Brain microvascular endothelial cell (primary cell): ENCODE results near the gene IGSF21.

Source experiments
- DNase-seq: peaks from one replicate; pipeline ENCODE4 v3.0.0-alpha.2; 2020
- H3K27ac ChIP-seq: fragments of 250-450 bp; sonication (Bioruptor Pico); 2 replicates; pipeline ENCODE4 v1.5.1; 2020; ENCODE audit warnings: mild to moderate bottlenecking, moderate library complexity
- H3K27me3 ChIP-seq: fragments of 250-450 bp; sonication (Bioruptor Pico); replicated peaks from 2 replicates; pipeline ENCODE4 v1.5.1; 2020; ENCODE audit warnings: mild to moderate bottlenecking
- H3K36me3 ChIP-seq: fragments of 250-450 bp; sonication (Bioruptor Pico); replicated peaks from 2 replicates; pipeline ENCODE4 v1.5.1; 2020; ENCODE audit warnings: mild to moderate bottlenecking
- H3K4me3 ChIP-seq: 2 replicates; pipeline ENCODE4 v1.5.1; 2011; ENCODE audit warnings: low read depth, mild to moderate bottlenecking, control low read depth, low read length, moderate library complexity
- in situ Hi-C: cut with HindIII; loops from 2 replicates; pipeline ENCODE4 v1.10.0; 2017; ENCODE audit warnings: low sequenced_read_pairs, low pct_ligation_motif_present
- TF ChIP-seq, protein P1 (sequence below): IDR thresholded peaks from 2 replicates; pipeline ENCODE4 v1.5.1; 2011; ENCODE audit warnings: low read depth, mild to moderate bottlenecking, moderate library complexity, low read length, control low read depth, inconsistent platforms; ENCODE audit errors: missing control alignments

The IGSF21 gene

DNA sequence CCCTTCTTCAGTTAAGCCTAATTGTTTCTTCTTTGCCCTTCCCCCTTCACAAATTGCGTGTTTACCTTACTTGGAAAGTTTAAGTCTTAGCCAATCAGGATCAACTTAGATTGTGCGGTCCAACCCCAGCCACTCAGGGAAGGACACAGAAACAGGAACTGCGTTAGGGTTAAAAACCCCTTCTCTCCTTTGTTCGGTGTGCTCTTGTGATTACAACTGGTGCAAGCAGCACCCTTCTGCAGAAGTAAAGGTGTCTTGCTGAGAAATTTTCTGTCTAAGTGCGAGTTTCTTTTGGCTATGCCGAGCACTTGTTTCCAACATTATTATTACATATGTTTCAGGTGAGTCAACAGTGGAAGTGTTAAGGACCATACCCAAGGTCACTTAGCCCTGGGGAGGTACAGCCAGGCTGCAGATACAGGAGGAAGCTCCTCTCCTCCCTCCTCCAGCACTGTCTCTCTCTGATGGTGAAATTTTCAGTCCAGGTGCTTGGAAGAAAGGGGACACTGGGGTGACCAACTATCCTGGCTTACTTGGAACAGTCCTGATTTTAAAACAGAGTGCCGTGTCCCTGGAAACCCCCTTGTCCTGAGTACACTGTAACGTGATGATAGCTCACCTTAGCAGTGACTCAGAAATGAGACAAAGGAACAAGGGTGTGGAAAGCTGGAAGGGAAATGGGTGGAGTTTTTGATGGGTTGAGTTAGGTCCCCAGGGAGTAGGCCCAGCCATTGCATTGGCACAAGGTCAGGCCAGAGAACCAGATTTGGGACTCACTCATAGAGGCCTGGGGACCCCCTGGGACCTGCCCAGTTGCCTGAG is 304.4 kb downstream of the IGSF21 start:
- Histone ChIP-seq H3K36me3 (no peaks in the 10 kb centered on the region), H3K27me3 (no peaks in the 10 kb centered on the region), H3K27ac (no peak overlapping the region), H3K4me3 (no peak overlapping the region)
- TF ChIP-seq, protein P1, sequence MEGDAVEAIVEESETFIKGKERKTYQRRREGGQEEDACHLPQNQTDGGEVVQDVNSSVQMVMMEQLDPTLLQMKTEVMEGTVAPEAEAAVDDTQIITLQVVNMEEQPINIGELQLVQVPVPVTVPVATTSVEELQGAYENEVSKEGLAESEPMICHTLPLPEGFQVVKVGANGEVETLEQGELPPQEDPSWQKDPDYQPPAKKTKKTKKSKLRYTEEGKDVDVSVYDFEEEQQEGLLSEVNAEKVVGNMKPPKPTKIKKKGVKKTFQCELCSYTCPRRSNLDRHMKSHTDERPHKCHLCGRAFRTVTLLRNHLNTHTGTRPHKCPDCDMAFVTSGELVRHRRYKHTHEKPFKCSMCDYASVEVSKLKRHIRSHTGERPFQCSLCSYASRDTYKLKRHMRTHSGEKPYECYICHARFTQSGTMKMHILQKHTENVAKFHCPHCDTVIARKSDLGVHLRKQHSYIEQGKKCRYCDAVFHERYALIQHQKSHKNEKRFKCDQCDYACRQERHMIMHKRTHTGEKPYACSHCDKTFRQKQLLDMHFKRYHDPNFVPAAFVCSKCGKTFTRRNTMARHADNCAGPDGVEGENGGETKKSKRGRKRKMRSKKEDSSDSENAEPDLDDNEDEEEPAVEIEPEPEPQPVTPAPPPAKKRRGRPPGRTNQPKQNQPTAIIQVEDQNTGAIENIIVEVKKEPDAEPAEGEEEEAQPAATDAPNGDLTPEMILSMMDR, result no peak
- no peak for DNase-seq
- in situ Hi-C loops, result no loop called here

DNA sequence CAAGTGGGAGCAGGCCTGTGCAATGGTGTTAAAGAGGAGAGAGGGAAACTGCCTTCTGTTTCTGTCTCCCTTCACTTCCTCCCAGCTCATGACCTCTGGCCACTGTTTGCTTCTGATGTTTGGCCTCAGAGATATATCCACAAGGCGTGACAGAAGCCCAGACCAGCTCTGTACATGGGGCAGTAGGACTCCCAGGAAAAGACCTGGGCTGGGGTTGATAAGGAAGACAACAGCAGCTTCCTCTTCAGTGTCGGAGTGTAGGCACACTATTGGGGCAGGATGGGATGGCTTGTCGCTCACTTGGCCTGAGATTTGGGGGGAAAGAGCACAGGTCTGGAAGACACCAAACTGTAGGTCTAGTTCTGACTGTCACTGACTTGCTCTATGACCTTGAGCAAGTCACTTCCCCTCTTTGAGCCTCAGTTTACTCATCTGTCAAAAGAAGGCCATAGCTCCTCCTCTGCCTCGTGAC is 305.3 kb downstream of the IGSF21 start:
- H3K27ac ChIP-seq, result no peak overlapping the region

DNA sequence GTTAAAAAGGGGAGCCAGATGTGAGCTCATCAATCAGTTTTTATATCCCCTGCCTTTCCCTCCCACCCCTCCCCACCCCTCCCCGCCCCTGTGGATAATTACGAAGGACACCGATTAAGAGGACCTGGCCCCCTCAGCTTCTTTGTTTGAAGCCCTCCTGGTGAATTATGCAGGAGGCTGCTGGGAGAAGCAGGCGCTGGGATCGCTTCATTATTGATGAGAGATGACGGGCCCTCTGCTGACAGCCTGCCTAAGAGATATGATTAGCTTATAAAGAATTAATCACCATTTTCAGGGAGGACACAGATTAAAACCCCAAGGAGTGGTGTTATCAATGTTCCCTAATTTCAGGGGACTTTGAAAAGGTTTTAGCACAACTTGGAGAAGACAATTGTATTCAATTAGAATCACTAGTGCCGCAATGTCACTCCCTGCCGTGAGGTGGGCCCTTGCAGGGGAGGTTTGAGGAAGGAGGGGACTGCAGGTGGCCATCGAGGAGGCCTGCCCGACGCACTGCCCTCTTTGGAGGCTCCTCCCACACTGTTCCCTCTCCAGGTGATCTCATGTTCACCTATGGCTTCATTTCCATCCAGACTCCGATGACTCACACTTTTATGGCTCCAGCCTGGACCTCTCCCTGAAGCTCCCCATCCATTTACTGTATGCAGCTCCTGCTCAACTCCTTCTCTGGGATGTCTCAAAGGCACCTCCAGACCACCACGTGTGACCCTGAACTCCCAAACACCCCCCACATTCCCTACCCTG is 306.1 kb downstream of the IGSF21 start:
- TF ChIP-seq, protein P1, result no peak

More for the DNA sequence above, 305.3 kb downstream of the IGSF21 start:
- no peak overlapping the region for H3K4me3 ChIP-seq
- H3K27me3 ChIP-seq, result no peaks in the 10 kb centered on the region
- no peak for DNase-seq
- TF ChIP-seq, protein P1, result no peak
- no peaks in the 10 kb centered on the region for H3K36me3 ChIP-seq
- in situ Hi-C loops, result no loop called here

DNA sequence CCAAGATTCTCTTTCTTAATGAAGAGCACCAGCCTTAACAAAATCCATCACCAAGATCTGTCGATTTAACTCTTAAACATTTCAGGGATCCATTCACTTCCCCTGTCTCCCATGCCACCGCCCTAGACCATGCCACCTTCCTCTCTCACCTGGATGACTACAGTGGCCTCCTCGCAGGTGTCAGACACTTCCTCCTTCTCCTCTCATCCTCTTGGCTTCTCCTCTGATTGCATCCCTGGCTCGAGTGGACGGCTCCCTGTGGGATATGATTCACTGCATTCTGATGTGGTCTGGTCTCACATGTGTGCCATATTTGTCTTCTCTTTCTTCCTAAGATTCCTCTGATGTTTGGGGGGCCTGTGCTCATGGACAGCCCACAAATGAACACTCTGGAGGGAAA is 306.7 kb downstream of the IGSF21 start:
- H3K27ac ChIP-seq, result no peak overlapping the region
- no peaks in the 10 kb centered on the region for H3K27me3 ChIP-seq
- in situ Hi-C loops, result no loop called here
- no peak for DNase-seq
- TF ChIP-seq, protein P1, result no peak
- H3K4me3 ChIP-seq, result no peak overlapping the region
- no peaks in the 10 kb centered on the region for H3K36me3 ChIP-seq

More for the DNA sequence above, 306.1 kb downstream of the IGSF21 start:
- Histone ChIP-seq H3K36me3 (no peaks in the 10 kb centered on the region), H3K27ac (no peak overlapping the region), H3K4me3 (no peak overlapping the region), H3K27me3 (no peaks in the 10 kb centered on the region)
- in situ Hi-C loops, result no loop called here
- DNase-seq, result no peak

DNA sequence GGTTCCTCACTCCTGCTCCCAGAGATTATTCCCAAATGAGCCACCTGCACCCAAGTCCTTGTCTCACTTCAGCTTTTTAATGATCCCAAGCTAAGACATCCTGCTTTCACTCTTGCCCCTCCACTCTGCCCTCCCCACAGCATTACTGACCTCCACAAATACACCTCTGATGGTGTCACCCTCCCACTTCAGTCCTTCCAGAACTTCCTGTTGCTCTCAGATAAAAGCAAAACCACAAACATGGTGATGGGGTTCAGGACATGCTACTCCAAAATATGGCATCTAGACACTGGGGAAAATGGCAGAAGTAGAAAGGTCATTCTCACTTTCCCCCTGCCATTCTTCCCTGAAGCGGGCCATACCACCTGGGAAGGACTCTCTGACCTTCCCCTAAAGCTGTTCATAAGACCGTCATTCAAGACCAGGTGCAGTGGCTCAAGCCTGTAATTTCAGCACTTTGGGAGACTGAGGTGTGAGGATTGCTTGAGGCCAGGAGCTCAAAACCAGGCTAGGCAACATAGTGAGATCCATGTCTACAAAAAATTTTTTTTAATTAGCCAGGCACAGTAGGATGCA is 307.4 kb downstream of the IGSF21 start:
- in situ Hi-C loops, result no loop called here
- Histone ChIP-seq H3K27ac (no peak overlapping the region), H3K27me3 (no peaks in the 10 kb centered on the region), H3K36me3 (no peaks in the 10 kb centered on the region), H3K4me3 (no peak overlapping the region)
- no peak for DNase-seq
- TF ChIP-seq, protein P1, result no peak
